HUES48 (cell line): Measurements from ENCODE around the gene CCL25.

Experiments
- H3K27ac ChIP-seq: one replicate; pipeline ENCODE4 v1.7.0; 2013; ENCODE audit warnings: low read depth, low read length, inconsistent platforms
- H3K27me3 ChIP-seq: 2 replicates; pipeline ENCODE4 v1.6.1; 2013; ENCODE audit warnings: mild to moderate bottlenecking, low read length; ENCODE audit not compliant: control insufficient read depth, insufficient read depth
- H3K36me3 ChIP-seq: 2 replicates; pipeline ENCODE4 v1.6.1; 2013; ENCODE audit warnings: low read length; ENCODE audit not compliant: control insufficient read depth, insufficient read depth
- H3K4me1 ChIP-seq: 2 replicates; pipeline ENCODE4 v1.6.1; 2013; ENCODE audit warnings: mild to moderate bottlenecking, low read length; ENCODE audit not compliant: control insufficient read depth, insufficient read depth
- H3K4me3 ChIP-seq: 2 replicates; pipeline ENCODE4 v1.5.1; 2013; ENCODE audit warnings: mild to moderate bottlenecking, low read depth, low read length
- H3K9ac ChIP-seq: 2 replicates; pipeline ENCODE4 v1.6.1; 2013; ENCODE audit warnings: mild to moderate bottlenecking, low read depth, low read length, moderate library complexity
- H3K9me3 ChIP-seq: 2 replicates; pipeline ENCODE4 v1.6.1; 2013; ENCODE audit warnings: low read length; ENCODE audit not compliant: control insufficient read depth, insufficient read depth

CCL25 gene

DNA sequence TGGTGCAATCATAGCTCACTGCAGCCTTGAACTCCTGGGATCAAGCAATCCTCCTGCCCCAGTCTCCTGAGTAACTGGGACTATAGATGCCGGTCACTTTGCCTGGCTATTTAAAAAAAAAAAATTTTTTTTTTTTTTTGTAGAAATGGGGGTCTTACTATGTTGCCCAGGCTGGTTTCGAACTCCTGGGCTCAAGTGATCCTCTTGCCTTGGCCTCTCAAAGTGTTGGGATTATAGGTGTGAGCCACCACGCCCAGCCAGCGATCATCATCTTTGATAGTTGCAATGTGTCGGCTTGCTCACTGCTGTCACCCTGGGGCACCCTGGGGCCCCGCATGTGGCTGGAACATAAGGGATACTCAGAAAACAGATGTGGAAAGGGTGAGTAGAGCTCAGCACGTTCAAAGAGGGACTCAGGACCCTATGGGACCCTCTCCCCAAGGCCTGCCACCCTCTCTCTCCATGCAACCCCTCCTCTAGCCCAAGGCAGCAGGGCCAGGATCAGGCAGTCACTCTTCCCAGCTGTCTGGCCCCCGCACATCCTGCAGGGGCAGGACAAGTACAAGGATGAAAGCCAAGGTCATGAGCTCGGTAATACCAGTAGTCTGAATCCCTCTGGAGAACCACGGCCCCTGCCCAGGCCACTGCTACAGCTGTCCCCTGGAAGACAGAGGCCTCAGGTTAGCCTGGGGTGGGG lies 6.5 kb upstream of the CCL25 start:
- Histone ChIP-seq H3K4me3 (no peak overlapping the region), H3K9me3 (no peaks in the 10 kb centered on the region), H3K4me1 (0 out of 2 replicates have a peak, but pooled peaks cover 3% of the 10 kb centered on the region), H3K9ac (no peak overlapping the region), H3K36me3 (no peaks in the 10 kb centered on the region), H3K27me3 (peaks cover 13% of the 10 kb centered on the region), H3K27ac (no peak overlapping the region)

- no peaks in the 10 kb centered on the region for H3K36me3 ChIP-seq
- H3K9me3 ChIP-seq = no peaks in the 10 kb centered on the region
- H3K4me3 ChIP-seq = no peak overlapping the region
- no peak overlapping the region for H3K9ac ChIP-seq
- H3K4me1 ChIP-seq = 0 out of 2 replicates have a peak, but pooled peaks cover 3% of the 10 kb centered on the region
- H3K27ac ChIP-seq = no peak overlapping the region
- peaks cover 13% of the 10 kb centered on the region for H3K27me3 ChIP-seq
Observed at GRCh38 chr19:8046569-8047165, 5.9 kb upstream of the CCL25 start.

DNA sequence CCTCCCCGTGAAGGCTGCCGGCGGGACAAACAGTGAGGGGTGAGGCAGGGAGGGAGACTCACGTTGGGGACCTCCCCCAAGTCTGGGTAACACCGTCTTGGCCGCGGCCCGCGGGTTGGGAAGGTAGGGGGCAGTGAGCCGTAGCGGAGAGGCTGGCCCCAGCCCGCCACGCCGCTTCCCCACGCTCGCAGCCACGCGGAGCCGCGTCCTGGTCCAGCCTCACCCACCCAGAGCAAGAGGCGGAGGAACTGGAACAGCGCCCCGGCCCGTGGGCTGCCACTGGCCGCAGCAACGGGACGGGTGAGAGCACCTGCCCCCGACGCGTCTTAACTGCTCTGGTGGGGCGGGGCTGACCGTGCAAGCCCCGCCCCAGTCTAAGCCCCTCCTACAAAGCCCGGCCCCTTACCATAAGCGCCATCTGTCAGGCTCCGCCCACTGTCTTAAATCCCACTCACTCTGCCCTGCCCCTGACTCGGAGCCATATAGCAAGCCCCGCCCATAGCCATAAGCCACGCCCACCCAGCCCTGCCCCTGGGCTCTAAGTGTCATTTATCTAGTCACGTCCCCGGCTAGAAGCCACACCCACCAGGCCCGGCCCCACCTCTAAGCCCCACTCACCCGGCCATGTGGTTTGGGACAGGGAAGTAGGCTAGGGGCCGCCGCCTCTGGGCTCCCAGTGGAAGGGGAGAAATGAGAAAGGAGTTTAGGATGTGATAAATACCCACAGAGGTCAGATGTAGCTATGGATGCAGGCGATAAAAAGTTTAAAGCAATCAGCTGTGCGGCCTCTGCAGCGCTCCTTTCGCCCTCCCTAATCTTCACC lies 2.1 kb upstream of the CCL25 start:
- no peaks in the 10 kb centered on the region for H3K9me3 ChIP-seq
- peak overlapping the region; percentile 72 for H3K4me3 ChIP-seq
- H3K9ac ChIP-seq = peak overlapping the region; percentile 20; the same call in 1 of the 2 replicates
- H3K4me1 ChIP-seq = peaks cover 7% of the 10 kb centered on the region; the same call in 1 of the 2 replicates
- H3K27me3 ChIP-seq = peaks cover 13% of the 10 kb centered on the region
- no peak overlapping the region for H3K27ac ChIP-seq
- no peaks in the 10 kb centered on the region for H3K36me3 ChIP-seq

- no peaks in the 10 kb centered on the region for H3K36me3 ChIP-seq
- peaks cover 10% of the 10 kb centered on the region for H3K27me3 ChIP-seq
- H3K4me3 ChIP-seq = no peak overlapping the region
- no peak overlapping the region for H3K9ac ChIP-seq
- no peaks in the 10 kb centered on the region for H3K9me3 ChIP-seq
- H3K4me1 ChIP-seq = peaks cover 7% of the 10 kb centered on the region; the same call in 1 of the 2 replicates
- H3K27ac ChIP-seq = no peak overlapping the region
Observed at GRCh38 chr19:8054169-8054568, 1.6 kb downstream of the CCL25 start.

GRCh38 chr19:8056533-8056932 lies 4.0 kb downstream of the CCL25 start:
- no peak overlapping the region for H3K9ac ChIP-seq
- no peaks in the 10 kb centered on the region for H3K27me3 ChIP-seq
- no peak overlapping the region for H3K4me3 ChIP-seq
- H3K27ac ChIP-seq = no peak overlapping the region
- H3K36me3 ChIP-seq = no peaks in the 10 kb centered on the region
- no peaks in the 10 kb centered on the region for H3K9me3 ChIP-seq
- peaks cover 5% of the 10 kb centered on the region; the same call in 1 of the 2 replicates for H3K4me1 ChIP-seq

DNA sequence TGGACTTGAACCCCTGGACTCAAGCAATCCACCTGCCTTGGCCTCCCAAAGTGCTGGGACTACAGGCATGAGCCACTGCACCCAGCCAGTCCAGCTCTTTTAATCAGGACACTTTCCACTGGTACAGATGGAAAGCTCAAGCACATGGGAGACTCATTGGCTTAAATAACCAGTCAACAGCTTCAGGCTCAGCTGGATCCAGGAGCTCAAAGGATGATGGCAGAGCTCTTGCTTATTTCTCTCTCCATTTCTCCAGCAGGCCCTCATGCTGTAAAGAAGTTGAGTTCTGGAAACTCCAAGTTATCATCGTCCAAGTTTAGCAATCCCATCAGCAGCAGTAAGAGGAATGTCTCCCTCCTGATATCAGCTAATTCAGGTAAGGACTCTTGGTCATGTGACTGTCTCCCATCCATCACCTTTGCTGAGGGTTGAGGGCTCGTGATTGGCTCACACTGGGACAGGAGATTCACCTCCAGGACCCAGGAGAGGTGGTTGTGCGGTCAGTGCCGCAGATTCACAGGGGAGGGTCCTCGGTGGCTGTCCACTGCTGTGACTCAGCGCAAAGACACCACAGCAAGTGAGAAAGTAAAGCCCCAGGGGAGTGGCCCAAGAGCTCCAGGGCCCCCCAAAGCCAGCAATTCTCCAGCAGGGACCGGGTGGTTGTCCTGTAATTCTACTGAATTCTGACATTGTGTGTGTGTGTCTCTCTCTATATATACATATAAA lies 5.1 kb downstream of the CCL25 start:
- Histone ChIP-seq H3K27me3 (no peaks in the 10 kb centered on the region), H3K4me3 (no peak overlapping the region), H3K36me3 (no peaks in the 10 kb centered on the region), H3K9ac (no peak overlapping the region), H3K4me1 (peaks cover 5% of the 10 kb centered on the region; the same call in 1 of the 2 replicates), H3K27ac (no peak overlapping the region), H3K9me3 (no peaks in the 10 kb centered on the region)

DNA sequence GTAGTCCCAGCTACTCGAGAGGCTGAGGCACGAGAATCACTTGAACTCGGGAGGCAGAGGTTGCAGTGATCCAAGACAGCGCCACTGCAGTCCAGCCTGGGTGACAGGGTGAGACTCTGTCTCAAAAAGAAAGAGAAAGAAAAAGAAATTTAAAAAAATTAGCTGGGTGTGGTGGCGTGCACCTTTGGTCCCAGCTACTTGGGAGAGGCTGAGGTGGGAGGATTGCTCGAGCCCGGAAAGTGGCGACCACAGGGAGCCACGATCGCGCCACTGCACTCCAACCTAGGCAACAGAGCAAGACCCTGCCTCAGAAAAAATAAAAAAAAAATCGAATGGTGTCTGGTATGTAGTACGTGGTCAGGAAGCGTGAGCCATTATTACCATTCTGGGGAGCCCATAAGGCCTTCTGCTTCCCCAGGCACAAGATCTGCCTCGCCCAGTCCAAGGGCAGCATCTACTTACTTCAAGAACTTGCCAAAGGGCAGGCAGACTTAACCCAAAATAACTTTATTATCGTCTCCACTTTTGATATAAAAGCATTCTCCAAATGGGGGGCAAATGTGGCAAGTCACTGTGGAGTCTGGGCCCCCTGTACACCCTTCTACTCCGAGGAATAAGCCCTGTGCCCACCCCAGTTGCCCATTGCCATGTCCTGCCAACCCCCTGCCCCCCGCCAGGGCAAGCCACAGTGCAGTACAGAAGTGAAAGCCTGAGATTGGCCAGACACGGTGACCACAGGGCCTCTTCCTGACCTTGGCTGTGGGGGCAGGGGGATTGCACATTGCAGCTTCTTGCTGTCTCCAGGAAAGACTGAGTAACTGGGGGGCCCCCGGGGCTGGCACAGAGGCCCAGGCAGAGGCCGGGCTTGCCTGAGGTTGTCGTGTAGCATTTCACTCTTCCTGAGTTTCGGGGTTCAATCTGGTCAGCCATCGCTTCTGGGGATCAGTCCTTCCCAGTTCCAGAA lies 12.6 kb downstream of the CCL25 start:
- Histone ChIP-seq H3K27me3 (no peaks in the 10 kb centered on the region), H3K4me1 (no peaks in the 10 kb centered on the region), H3K36me3 (no peaks in the 10 kb centered on the region; the same call in 1 of the 2 replicates), H3K9me3 (0 out of 2 replicates have a peak, but pooled peaks cover 7% of the 10 kb centered on the region), H3K9ac (no peak overlapping the region), H3K27ac (no peak overlapping the region), H3K4me3 (no peak overlapping the region)

DNA sequence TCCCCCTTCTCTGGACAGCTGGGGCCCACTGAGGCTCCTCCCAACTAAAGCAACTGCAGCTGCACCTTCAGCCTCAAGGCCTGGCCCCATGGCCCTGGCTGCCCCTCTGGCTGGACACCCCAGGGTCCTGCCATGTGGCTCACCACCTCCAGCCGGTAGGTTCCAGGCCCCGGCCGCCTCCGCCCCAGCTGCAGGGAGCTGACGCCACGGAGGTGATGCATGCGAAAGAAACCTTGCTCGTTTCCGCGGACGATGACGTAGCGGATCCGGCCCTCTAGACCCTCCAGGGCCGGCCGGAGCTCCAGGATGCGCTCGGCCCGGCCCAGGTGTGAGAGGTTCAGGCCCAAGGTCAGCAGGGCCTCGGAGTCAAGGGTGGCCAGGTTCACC lies 13.3 kb downstream of the CCL25 start:
- H3K27me3 ChIP-seq = no peaks in the 10 kb centered on the region
- no peak overlapping the region for H3K27ac ChIP-seq
- no peak overlapping the region for H3K9ac ChIP-seq
- H3K4me1 ChIP-seq = no peaks in the 10 kb centered on the region
- no peaks in the 10 kb centered on the region; the same call in 1 of the 2 replicates for H3K36me3 ChIP-seq
- 0 out of 2 replicates have a peak, but pooled peaks cover 8% of the 10 kb centered on the region for H3K9me3 ChIP-seq
- H3K4me3 ChIP-seq = no peak overlapping the region

DNA sequence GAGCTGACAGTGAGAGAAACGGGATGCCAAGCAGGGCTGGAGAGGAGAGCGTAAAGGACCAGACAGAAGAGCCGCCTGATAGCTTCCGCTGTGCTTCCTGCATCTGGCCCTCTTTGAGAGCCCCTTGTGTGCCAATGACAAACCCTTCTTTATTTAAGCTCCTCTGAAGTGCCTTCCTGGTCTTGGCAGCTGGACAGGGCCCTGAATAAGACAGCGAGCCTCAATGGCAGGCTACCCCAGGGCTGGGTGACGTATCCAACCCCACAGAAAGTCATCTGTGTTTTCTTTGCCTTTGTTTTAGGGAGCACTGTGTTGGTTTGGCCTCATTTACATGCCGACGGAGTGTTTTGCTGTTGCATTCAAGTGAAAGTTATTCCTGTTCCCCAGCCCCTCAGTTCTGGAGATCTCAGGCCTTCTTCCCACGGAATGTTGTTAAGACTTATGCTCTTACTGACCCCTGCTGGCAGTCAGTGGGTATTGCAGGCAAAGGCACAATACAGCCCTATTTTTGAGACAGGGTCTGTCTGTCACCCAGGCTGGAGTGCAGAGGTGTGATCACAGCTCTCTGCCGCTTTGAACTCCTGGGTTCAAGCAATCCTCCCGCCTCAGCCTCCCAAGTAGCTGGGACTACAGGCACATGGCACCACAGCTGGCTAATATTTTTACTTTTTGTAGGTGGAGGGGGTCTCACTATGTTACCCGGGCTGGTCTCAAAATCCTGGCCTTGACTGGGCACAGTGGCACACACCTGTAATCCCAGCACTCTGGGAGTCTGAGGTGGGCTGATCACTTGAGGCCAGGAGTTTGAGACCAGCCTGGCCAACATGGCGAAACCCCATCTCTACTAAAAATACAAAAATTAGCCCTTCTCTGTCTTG lies 16.8 kb downstream of the CCL25 start:
- Histone ChIP-seq H3K4me3 (no peak overlapping the region), H3K27me3 (no peaks in the 10 kb centered on the region), H3K27ac (no peak overlapping the region), H3K9me3 (0 out of 2 replicates have a peak, but pooled peaks cover 8% of the 10 kb centered on the region), H3K4me1 (no peaks in the 10 kb centered on the region), H3K36me3 (peaks cover 6% of the 10 kb centered on the region), H3K9ac (no peak overlapping the region)
